Fibroblast of lung (primary cell): ENCODE data around the gene ARIH2. TPM values are rescaled to one million over a fixed set of nuclear protein-coding genes. Genes with fewer than 3 reads are reported as not detected.
A peak's percentile ranks its signal among the peaks of the same experiment; 100 is the strongest.

Source experiments
- DNase-seq, 2 donors: peaks; one replicate each; pipeline versions ENCODE4 v3.0.0 to v3.0.0-alpha.2; 2010; ENCODE audit warnings: low read depth in 2 of 2
- H2AFZ ChIP-seq: 2 replicates; pipeline ENCODE4 v1.5.1; 2012; ENCODE audit warnings: low read length, control low read depth, inconsistent platforms
- H3K27ac ChIP-seq: 2 replicates; pipeline ENCODE4 v1.5.1; 2011; ENCODE audit warnings: low read length, control low read depth; ENCODE audit not compliant: insufficient read depth
- H3K27me3 ChIP-seq: 2 replicates; pipeline ENCODE4 v1.5.1; 2011; ENCODE audit warnings: mild to moderate bottlenecking, low read length; ENCODE audit not compliant: control insufficient read depth, insufficient read depth
- H3K36me3 ChIP-seq: 2 replicates; pipeline ENCODE4 v1.5.1; 2011; ENCODE audit warnings: low read length; ENCODE audit not compliant: control insufficient read depth, insufficient read depth
- H3K4me1 ChIP-seq: 2 replicates; pipeline ENCODE4 v1.5.1; 2011; ENCODE audit warnings: low read length; ENCODE audit not compliant: control insufficient read depth, insufficient read depth; ENCODE audit errors: extremely low read depth
- H3K4me2 ChIP-seq: 2 replicates; pipeline ENCODE4 v1.5.1; 2011; ENCODE audit warnings: low read length, control low read depth; ENCODE audit not compliant: insufficient read depth; ENCODE audit errors: extremely low read depth
- H3K4me3 ChIP-seq, 4 experiments: fragments of 200-600 bp in 1 of 4; sonication (generic) in 1 of 4; replicated peaks in 1 of 4; 2 replicates each; pipeline ENCODE4 v1.5.1; 2011 to 2016; ENCODE audit warnings: low read length in 4 of 4, low read depth in 3 of 4, mild to moderate bottlenecking in 3 of 4, control low read depth in 2 of 4, inconsistent platforms in 1 of 4, mixed read lengths in 1 of 4; ENCODE audit not compliant: insufficient read depth in 1 of 4; ENCODE audit errors: control extremely low read depth in 1 of 4
- H3K79me2 ChIP-seq: 2 replicates; pipeline ENCODE4 v1.5.1; 2012; ENCODE audit warnings: mild to moderate bottlenecking, low read length, inconsistent platforms; ENCODE audit not compliant: control insufficient read depth, insufficient read depth
- H3K9ac ChIP-seq: 2 replicates; pipeline ENCODE4 v1.5.1; 2011; ENCODE audit warnings: mild to moderate bottlenecking, low read length, control low read depth; ENCODE audit not compliant: insufficient read depth
- H3K9me3 ChIP-seq: 2 replicates; pipeline ENCODE4 v1.5.1; 2012; ENCODE audit warnings: low read depth, low read length; ENCODE audit not compliant: control insufficient read depth, insufficient read depth
- H4K20me1 ChIP-seq: 2 replicates; pipeline ENCODE4 v1.5.1; 2011; ENCODE audit warnings: low read length; ENCODE audit not compliant: control insufficient read depth, insufficient read depth; ENCODE audit errors: extremely low read depth
- CTCF ChIP-seq, 2 donors: IDR thresholded peaks in 1 of 2; conservative IDR thresholded peaks in 1 of 2; 1 replicate in 1 of 2; 2 replicates in 1 of 2; pipeline ENCODE4 v1.5.1; 2011 to 2012; ENCODE audit warnings: low read length in 2 of 2, control low read depth in 1 of 2, inconsistent platforms in 1 of 2, low read depth in 1 of 2, mild to moderate bottlenecking in 1 of 2
- EZH2 ChIP-seq: IDR thresholded peaks from 2 replicates; pipeline ENCODE4 v1.5.1; 2012; ENCODE audit warnings: low read length, control low read depth, mild to moderate bottlenecking; ENCODE audit errors: missing control alignments
- polyA minus RNA-seq: library from RNA; depleted of rRNA, polyadenylated mRNA; stranded (reverse); fragments of >200 nt; gene quantifications from 2 replicates; pipeline ENCODE4 v1.2.3, GENCODE V29; 2011; ENCODE audit warnings: low replicate concordance
- polyA plus RNA-seq, 2 donors: library from polyadenylated mRNA; depleted of rRNA in 1 of 2; stranded (reverse) in 1 of 2; unstranded in 1 of 2; fragments of >200 nt; gene quantifications; 2 replicates each; pipeline ENCODE4 v1.2.1, GENCODE V29; 2011 to 2012; ENCODE audit warnings: missing spikeins in 1 of 2
- total RNA-seq: library from RNA; depleted of rRNA; stranded (reverse); fragments of >200 nt; gene quantifications from 2 replicates; pipeline ENCODE4 v1.2.1, GENCODE V29; 2014

Gene ARIH2
- total RNA-seq (80.1 and 91.7 TPM in 2 replicates), polyA plus RNA-seq (65.8 and 71.4 TPM in 2 replicates), polyA minus RNA-seq (53.8 and 111 TPM in 2 replicates)
- 45.0 and 46.0 TPM in 2 replicates for polyA plus RNA-seq (2012)

DNA sequence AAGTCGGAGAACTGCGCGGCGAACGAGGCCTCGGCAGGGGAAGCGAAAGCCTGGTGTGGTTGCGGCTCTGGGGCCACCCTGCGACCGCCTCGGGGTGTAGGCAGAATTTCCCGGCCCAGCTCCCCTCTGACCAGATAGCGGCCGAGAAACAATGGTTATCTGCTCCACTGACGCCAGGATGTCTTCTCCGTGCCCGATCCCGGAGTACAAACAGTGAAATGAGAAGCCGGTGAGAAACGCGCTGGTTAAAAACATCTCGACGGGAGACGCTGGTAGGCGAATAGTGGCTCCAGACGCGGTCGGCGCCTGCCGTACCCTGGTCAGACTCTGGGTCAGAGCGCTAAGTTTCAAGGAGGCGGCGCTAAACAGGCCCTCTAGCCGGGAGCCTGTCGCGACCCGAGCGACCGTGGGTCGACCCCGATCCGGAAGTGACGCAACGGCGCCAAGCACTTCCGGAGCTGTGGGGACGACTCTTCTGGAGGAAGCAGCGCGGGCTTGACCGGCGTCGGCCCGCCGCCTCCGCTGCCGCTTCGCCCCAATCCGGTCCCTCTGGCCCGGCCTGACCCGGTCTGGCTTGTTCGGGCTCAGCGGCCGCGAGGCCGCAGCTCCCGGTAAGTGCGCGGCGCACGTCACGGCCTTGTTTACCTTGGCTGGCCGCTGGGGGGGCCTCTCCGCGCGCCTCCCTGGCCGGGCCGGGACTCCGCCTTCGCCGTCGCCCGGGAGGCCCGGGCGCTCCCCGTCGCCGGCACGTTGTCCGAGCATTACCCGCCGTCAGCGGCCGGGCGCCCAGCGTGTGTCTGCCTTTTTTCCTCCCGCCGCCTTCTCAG, at the start of gene ARIH2:
Gene ARIH2, plus strand, starts transcription at position 455 of the 827 bp plus-strand sequence. CDS start 8,717 bp downstream, outside the sequence.
- Histone ChIP-seq H3K4me3 (peak within 1 kb of the TSS; percentile 81 to 87 (median 84)), H3K9ac (peak within 1 kb of the TSS; percentile 95), H3K9me3 (no peaks in the 10 kb centered on the region), H3K79me2 (peaks cover 31% of the 10 kb centered on the region), H4K20me1 (no peaks in the 10 kb centered on the region), H3K36me3 (no peaks in the 10 kb centered on the region), H3K27ac (peak within 1 kb of the TSS; percentile 91), H3K27me3 (no peaks in the 10 kb centered on the region), H2AFZ (peak within 1 kb of the TSS; percentile 91), H3K4me1 (no peaks in the 10 kb centered on the region), H3K4me2 (peak within 1 kb of the TSS; percentile 98)
- peak; percentile 91 to 94 for DNase-seq
- TF ChIP-seq CTCF (conservative IDR thresholded peaks at IDR 0.05 in 1 of 2, IDR thresholded peaks at IDR 0.05 in 1 of 2; ENCODE audit: low read depth in 1 of 2, low read length in 2 of 2) (peak in 1 of 2 donors; percentile 10), EZH2 (no peak)

DNA sequence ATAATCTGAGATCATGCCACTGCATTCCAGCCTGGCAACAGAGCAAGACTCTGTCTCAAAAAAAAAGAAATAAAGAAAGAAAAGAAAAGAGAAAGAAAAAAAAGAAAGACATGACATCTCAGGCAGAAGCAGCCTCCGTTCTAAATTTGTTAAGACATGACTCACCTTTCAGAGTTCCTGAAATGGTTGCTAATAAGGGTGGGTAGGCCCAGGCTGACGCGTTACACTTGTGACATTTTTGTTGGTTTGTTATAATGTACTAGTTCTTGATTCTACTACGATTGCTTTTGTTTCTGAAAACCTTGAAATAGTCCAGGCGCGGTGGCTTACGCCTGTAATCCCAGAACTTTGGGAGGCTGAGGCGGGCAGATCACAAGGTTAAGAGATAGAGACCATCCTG, 41.0 kb upstream of the ARIH2 start:
- Histone ChIP-seq H3K4me3 (no peak overlapping the region), H3K4me1 (no peaks in the 10 kb centered on the region), H3K4me2 (no peak overlapping the region), H3K9ac (no peak overlapping the region), H3K9me3 (no peaks in the 10 kb centered on the region), H3K27ac (no peak overlapping the region), H2AFZ (no peak overlapping the region), H3K36me3 (no peaks in the 10 kb centered on the region), H3K79me2 (no peaks in the 10 kb centered on the region), H3K27me3 (no peaks in the 10 kb centered on the region), H4K20me1 (no peaks in the 10 kb centered on the region)
- peak in 1 of 2 donors; percentile 58 for DNase-seq
- TF ChIP-seq EZH2, result no peak
- no peak for TF ChIP-seq CTCF (conservative IDR thresholded peaks at IDR 0.05 in 1 of 2, IDR thresholded peaks at IDR 0.05 in 1 of 2; ENCODE audit: low read depth in 1 of 2, low read length in 2 of 2)

DNA sequence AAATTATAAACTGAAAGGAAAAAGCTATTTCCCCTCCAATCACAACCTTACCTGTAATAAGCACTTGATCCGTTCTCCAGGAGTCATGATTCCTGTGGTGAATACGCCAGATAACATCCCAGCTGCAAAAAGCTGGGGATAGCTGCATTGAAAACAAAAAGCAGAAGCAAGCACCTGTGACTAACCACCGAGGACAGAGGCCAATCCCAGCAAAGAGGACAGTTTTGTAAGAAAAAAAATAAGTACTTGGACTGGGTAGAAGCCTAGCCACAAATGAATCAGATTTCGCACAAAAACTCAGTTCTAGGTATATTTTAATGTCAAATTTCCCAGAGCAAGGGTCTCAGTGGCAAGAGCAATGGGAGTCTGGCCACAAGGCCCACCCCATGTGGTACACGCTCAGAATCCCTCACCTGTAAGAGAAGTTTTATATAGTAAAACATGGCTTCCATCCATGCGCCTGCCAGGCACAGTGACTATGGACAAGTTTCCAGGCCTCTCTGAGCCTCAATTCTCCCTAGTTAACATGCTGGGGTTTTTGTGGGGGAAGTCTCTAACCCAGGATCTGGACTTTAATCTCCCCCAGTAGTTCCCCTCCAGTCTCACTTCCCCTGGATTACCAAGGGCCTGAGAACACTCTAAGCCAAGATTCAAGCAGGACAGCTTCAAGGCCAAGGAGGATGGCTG, 39.2 kb upstream of the ARIH2 start:
- Histone ChIP-seq H3K79me2 (no peaks in the 10 kb centered on the region), H4K20me1 (no peaks in the 10 kb centered on the region), H3K4me3 (no peak overlapping the region), H3K4me2 (no peak overlapping the region), H3K27ac (no peak overlapping the region), H2AFZ (no peak overlapping the region), H3K36me3 (no peaks in the 10 kb centered on the region), H3K27me3 (no peaks in the 10 kb centered on the region), H3K9ac (no peak overlapping the region), H3K9me3 (no peaks in the 10 kb centered on the region), H3K4me1 (no peaks in the 10 kb centered on the region)
- DNase-seq, result no peak
- no peak for TF ChIP-seq EZH2
- no peak for TF ChIP-seq CTCF (conservative IDR thresholded peaks at IDR 0.05 in 1 of 2, IDR thresholded peaks at IDR 0.05 in 1 of 2; ENCODE audit: low read depth in 1 of 2, low read length in 2 of 2)
